Natural killer cell (primary cell): ENCODE results near the gene HIVEP3. TPM values are rescaled to one million over a fixed set of nuclear protein-coding genes. Genes with fewer than 3 reads are reported as not detected.

Experiments
- ATAC-seq, 3 donors: fragments of 150-1000 bp in 2 of 3; fragments of 200-7000 bp in 1 of 3; cut with Tn5 transposase; 1 replicate in 1 of 3; 2 replicates in 2 of 3; pipeline ENCODE4 v1.10.0; 2021; ENCODE audit warnings: mild to moderate bottlenecking in 2 of 3, moderate library complexity in 2 of 3
- DNase-seq, 2 donors: peaks; one replicate each; pipeline versions ENCODE4 v3.0.0 to v3.0.0-alpha.2; 2013 to 2021; ENCODE audit warnings: mixed read lengths in 1 of 2
- H3K27ac ChIP-seq: one replicate; pipeline ENCODE4 v1.5.1; 2013; ENCODE audit warnings: mild to moderate bottlenecking, low read length
- H3K27me3 ChIP-seq: one replicate; pipeline ENCODE4 v1.6.1; 2013; ENCODE audit warnings: low read length; ENCODE audit not compliant: control insufficient read depth, insufficient read depth
- H3K36me3 ChIP-seq: one replicate; pipeline ENCODE4 v1.6.1; 2013; ENCODE audit warnings: low read length; ENCODE audit not compliant: control insufficient read depth, insufficient read depth
- H3K4me1 ChIP-seq: one replicate; pipeline ENCODE4 v1.6.1; 2013; ENCODE audit warnings: low read length; ENCODE audit not compliant: control insufficient read depth, insufficient read depth
- H3K4me3 ChIP-seq: one replicate; pipeline ENCODE4 v1.5.1; 2013; ENCODE audit warnings: low read length
- H3K9me3 ChIP-seq: one replicate; pipeline ENCODE4 v1.6.1; 2013; ENCODE audit warnings: low read length; ENCODE audit not compliant: control insufficient read depth, insufficient read depth
- H3K27ac Mint-ChIP-seq, 2 donors: one replicate each; pipeline ENCODE4 v1.8.0; 2022; ENCODE audit warnings: mild to moderate bottlenecking in 2 of 2, mixed read lengths in 2 of 2, moderate library complexity in 1 of 2
- H3K27me3 Mint-ChIP-seq, 2 donors: one replicate each; pipeline ENCODE4 v1.8.0; 2022; ENCODE audit warnings: low read depth in 2 of 2, mixed read lengths in 2 of 2
- H3K36me3 Mint-ChIP-seq: one replicate; pipeline ENCODE4 v1.8.0; 2022; ENCODE audit warnings: mixed read lengths
- H3K4me1 Mint-ChIP-seq, 2 donors: one replicate each; pipeline ENCODE4 v1.8.0; 2022; ENCODE audit warnings: mixed read lengths in 2 of 2
- H3K4me3 Mint-ChIP-seq: one replicate; pipeline ENCODE4 v1.8.0; 2022; ENCODE audit warnings: mild to moderate bottlenecking, moderate library complexity, mixed read lengths
- H3K9me3 Mint-ChIP-seq, 2 donors: one replicate each; pipeline ENCODE4 v1.8.0; 2022; ENCODE audit warnings: mixed read lengths in 2 of 2
- CTCF ChIP-seq: fragments of 200-600 bp; IDR thresholded peaks from one replicate; pipeline ENCODE4 v1.8.0; 2022; ENCODE audit warnings: antibody characterized with exemption
- WGBS: methylation state at CpG from one replicate; pipeline ENCODE4 v1.1.7; 2013; ENCODE audit warnings: missing lambda C conversion rate; ENCODE audit not compliant: insufficient coverage; 5-methylcytosine and 5-hydroxymethylcytosine counted together
- intact Hi-C: fragments of 100-400 bp; cut with micrococcal nuclease; formaldehyde crosslinking; loops from one replicate; pipeline ENCODE4 v1.14.2; 2022
- total RNA-seq, 4 donors: library from RNA; stranded (reverse); fragments of 120-200 nt in 1 of 4; gene quantifications; one replicate each; pipeline versions ENCODE4 v1.2.3 to v1.2.4, GENCODE V29; 2013 to 2022

The HIVEP3 gene
- total RNA-seq, 3 donors from 2014 or later (not counting 1 experiment from before 2014, with no cell fraction given), result 26.2 to 35.2 (median 29.8) TPM

- Mint-ChIP-seq H3K27ac (peak overlapping the region in 1 of 2 donors; percentile 29), H3K27me3 (no peaks in the 10 kb centered on the region), H3K36me3 (no peaks in the 10 kb centered on the region), H3K9me3 (no peaks in the 10 kb centered on the region), H3K4me3 (no peak overlapping the region), H3K4me1 (peaks cover 64% of the 10 kb centered on the region in 2 donors)
- TF ChIP-seq CTCF, result no peak
- Histone ChIP-seq H3K9me3 (no peaks in the 10 kb centered on the region), H3K27ac (no peak overlapping the region), H3K27me3 (no peaks in the 10 kb centered on the region), H3K36me3 (no peaks in the 10 kb centered on the region), H3K4me3 (no peak overlapping the region), H3K4me1 (peaks cover 49% of the 10 kb centered on the region)
- ATAC-seq, result no peak
- WGBS, result 86% methylated on average over 4 of the region's 4 CpGs
- no peak for DNase-seq
- intact Hi-C loops, result no loop called here
These were observed 248.3 kb downstream of the HIVEP3 start for GRCh38 chr1:41670217-41670957.

- Mint-ChIP-seq H3K9me3 (no peaks in the 10 kb centered on the region), H3K36me3 (no peaks in the 10 kb centered on the region)
- ATAC-seq, result no peak
These were observed 249.8 kb downstream of the HIVEP3 start for GRCh38 chr1:41668967-41669366.

GRCh38 chr1:41668054-41668660 is 250.6 kb downstream of the HIVEP3 start:
- Mint-ChIP-seq H3K9me3 (no peaks in the 10 kb centered on the region), H3K27ac (no peak overlapping the region), H3K4me1 (peaks cover 50 to 51% of the 10 kb centered on the region in 2 donors), H3K27me3 (no peaks in the 10 kb centered on the region), H3K36me3 (no peaks in the 10 kb centered on the region), H3K4me3 (no peak overlapping the region)
- ATAC-seq, result no peak
- Histone ChIP-seq H3K9me3 (no peaks in the 10 kb centered on the region), H3K4me3 (no peak overlapping the region), H3K27ac (no peak overlapping the region), H3K4me1 (peaks cover 38% of the 10 kb centered on the region), H3K27me3 (no peaks in the 10 kb centered on the region), H3K36me3 (no peaks in the 10 kb centered on the region)
- DNase-seq, result no peak
- intact Hi-C loops, result no loop called here
- TF ChIP-seq CTCF, result no peak
- 98% methylated on average over 7 of the region's 7 CpGs for WGBS

More at GRCh38 chr1:41668967-41669366, 249.8 kb downstream of the HIVEP3 start:
- H3K27ac ChIP-seq, result no peak overlapping the region
- Mint-ChIP-seq H3K27me3 (no peaks in the 10 kb centered on the region), H3K4me1 (peaks cover 54 to 56% of the 10 kb centered on the region in 2 donors), H3K4me3 (no peak overlapping the region), H3K27ac (no peak overlapping the region)
- no peak for DNase-seq
- 91% methylated on average over 3 of the region's 3 CpGs for WGBS
- H3K36me3 ChIP-seq, result no peaks in the 10 kb centered on the region
- no peak overlapping the region for H3K4me3 ChIP-seq
- TF ChIP-seq CTCF, result no peak
- peaks cover 42% of the 10 kb centered on the region for H3K4me1 ChIP-seq
- no peaks in the 10 kb centered on the region for H3K27me3 ChIP-seq
- intact Hi-C loops, result no loop called here
- no peaks in the 10 kb centered on the region for H3K9me3 ChIP-seq
